ENCODE results near the gene VTI1A.

GRCh38 chr10:112752288-112752687 is 305.3 kb downstream of the VTI1A start:
- TF ChIP-seq, protein P1, sequence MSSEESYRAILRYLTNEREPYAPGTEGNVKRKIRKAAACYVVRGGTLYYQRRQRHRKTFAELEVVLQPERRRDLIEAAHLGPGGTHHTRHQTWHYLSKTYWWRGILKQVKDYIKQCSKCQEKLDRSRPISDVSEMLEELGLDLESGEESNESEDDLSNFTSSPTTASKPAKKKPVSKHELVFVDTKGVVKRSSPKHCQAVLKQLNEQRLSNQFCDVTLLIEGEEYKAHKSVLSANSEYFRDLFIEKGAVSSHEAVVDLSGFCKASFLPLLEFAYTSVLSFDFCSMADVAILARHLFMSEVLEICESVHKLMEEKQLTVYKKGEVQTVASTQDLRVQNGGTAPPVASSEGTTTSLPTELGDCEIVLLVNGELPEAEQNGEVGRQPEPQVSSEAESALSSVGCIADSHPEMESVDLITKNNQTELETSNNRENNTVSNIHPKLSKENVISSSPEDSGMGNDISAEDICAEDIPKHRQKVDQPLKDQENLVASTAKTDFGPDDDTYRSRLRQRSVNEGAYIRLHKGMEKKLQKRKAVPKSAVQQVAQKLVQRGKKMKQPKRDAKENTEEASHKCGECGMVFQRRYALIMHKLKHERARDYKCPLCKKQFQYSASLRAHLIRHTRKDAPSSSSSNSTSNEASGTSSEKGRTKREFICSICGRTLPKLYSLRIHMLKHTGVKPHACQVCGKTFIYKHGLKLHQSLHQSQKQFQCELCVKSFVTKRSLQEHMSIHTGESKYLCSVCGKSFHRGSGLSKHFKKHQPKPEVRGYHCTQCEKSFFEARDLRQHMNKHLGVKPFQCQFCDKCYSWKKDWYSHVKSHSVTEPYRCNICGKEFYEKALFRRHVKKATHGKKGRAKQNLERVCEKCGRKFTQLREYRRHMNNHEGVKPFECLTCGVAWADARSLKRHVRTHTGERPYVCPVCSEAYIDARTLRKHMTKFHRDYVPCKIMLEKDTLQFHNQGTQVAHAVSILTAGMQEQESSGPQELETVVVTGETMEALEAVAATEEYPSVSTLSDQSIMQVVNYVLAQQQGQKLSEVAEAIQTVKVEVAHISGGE (tag by site-specific recombination; conservative IDR thresholded peaks at IDR 0.05; ENCODE audit: low read depth), result no peak
- TF ChIP-seq, protein P2, sequence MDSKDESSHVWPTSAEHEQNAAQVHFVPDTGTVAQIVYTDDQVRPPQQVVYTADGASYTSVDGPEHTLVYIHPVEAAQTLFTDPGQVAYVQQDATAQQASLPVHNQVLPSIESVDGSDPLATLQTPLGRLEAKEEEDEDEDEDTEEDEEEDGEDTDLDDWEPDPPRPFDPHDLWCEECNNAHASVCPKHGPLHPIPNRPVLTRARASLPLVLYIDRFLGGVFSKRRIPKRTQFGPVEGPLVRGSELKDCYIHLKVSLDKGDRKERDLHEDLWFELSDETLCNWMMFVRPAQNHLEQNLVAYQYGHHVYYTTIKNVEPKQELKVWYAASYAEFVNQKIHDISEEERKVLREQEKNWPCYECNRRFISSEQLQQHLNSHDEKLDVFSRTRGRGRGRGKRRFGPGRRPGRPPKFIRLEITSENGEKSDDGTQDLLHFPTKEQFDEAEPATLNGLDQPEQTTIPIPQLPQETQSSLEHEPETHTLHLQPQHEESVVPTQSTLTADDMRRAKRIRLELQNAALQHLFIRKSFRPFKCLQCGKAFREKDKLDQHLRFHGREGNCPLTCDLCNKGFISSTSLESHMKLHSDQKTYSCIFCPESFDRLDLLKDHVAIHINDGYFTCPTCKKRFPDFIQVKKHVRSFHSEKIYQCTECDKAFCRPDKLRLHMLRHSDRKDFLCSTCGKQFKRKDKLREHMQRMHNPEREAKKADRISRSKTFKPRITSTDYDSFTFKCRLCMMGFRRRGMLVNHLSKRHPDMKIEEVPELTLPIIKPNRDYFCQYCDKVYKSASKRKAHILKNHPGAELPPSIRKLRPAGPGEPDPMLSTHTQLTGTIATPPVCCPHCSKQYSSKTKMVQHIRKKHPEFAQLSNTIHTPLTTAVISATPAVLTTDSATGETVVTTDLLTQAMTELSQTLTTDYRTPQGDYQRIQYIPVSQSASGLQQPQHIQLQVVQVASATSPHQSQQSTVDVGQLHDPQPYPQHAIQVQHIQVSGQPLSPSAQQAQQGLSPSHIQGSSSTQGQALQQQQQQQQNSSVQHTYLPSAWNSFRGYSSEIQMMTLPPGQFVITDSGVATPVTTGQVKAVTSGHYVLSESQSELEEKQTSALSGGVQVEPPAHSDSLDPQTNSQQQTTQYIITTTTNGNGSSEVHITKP (tag by site-specific recombination; IDR thresholded peaks at IDR 0.05), result no peak
- TF ChIP-seq YY1 (tag by site-specific recombination; IDR thresholded peaks at IDR 0.05), result no peak
- no peak for TF ChIP-seq CTCF (tag by site-specific recombination; IDR thresholded peaks at IDR 0.05)
- no peak for TF ChIP-seq ZNF24 (tag by site-specific recombination; IDR thresholded peaks at IDR 0.05)
- TF ChIP-seq ZBTB17 (tag by site-specific recombination; IDR thresholded peaks at IDR 0.05), result no peak
- no peak for TF ChIP-seq HOXD13 (CRISPR knock-in tag; IDR thresholded peaks at IDR 0.05; ENCODE audit: borderline replicate concordance)
- no peak for TF ChIP-seq ZNF274 (IDR thresholded peaks at IDR 0.05; ENCODE audit: low read length)
- TF ChIP-seq ZNF274 (tag by site-specific recombination; IDR thresholded peaks at IDR 0.05; ENCODE audit: borderline replicate concordance), result no peak
